Heart left ventricle (tissue), 13 donors: ENCODE measurements around the gene OXNAD1.

Source experiments
- POLR2A ChIP-seq, 2 donors: fragments of 450-650 bp; IDR thresholded peaks; one replicate each; pipeline ENCODE4 v1.6.1; 2017; ENCODE audit warnings: antibody characterized with exemption in 2 of 2, mild to moderate bottlenecking in 2 of 2, moderate library complexity in 2 of 2
- TF ChIP-seq, protein P1 (sequence below), 12 donors: fragments of 200-600 bp; sonication (generic) in 4 of 12; IDR thresholded peaks; one replicate each; pipeline versions ENCODE4 v1.5.0 to v1.8.0; 2018 to 2022; ENCODE audit warnings: antibody characterized with exemption in 12 of 12, mild to moderate bottlenecking in 5 of 12
- donor health status: ischemic (EF 13 %, LVEDD 7.1; RV severe dilation, severe dysfunction).
- donor health status: DM: no; HTN: yes; CAD: no.
- donor health status: DM: no; HTN: no; CAD: no.
- donor health status: ischemic (EF 25% LVEDD 6.9; RV normal size, moderate dysfunction).
- donor health status: ischemic (EF 25% LVEDD 5.7; RV mildly dilated, moderate dysfunction).
- donor health status: ischemic (EF 35%, LVEDD 5.7; RV mildly dilated, moderate dysfunction).
- donor health status: nonischemic (EF 11% LVEDD 7.7; RV severe dilation, severe dysfunction).
- donor health status: DM: yes; HTN: yes; CAD: no.
- donor health status: PGD.
- donor health status: ischemic (EF 29% LVEDD 5.4; RV normal size, mild dysfunction).
- donor health status: nonischemic (EF 23%, LVEDD 6.1; RV moderate dilation, normal function).

GRCh38 chr3:16277471-16277870 is 12.5 kb downstream of the OXNAD1 start:
- no peak for TF ChIP-seq POLR2A (IDR thresholded peaks at IDR 0.05)
- TF ChIP-seq, protein P1, sequence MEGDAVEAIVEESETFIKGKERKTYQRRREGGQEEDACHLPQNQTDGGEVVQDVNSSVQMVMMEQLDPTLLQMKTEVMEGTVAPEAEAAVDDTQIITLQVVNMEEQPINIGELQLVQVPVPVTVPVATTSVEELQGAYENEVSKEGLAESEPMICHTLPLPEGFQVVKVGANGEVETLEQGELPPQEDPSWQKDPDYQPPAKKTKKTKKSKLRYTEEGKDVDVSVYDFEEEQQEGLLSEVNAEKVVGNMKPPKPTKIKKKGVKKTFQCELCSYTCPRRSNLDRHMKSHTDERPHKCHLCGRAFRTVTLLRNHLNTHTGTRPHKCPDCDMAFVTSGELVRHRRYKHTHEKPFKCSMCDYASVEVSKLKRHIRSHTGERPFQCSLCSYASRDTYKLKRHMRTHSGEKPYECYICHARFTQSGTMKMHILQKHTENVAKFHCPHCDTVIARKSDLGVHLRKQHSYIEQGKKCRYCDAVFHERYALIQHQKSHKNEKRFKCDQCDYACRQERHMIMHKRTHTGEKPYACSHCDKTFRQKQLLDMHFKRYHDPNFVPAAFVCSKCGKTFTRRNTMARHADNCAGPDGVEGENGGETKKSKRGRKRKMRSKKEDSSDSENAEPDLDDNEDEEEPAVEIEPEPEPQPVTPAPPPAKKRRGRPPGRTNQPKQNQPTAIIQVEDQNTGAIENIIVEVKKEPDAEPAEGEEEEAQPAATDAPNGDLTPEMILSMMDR (IDR thresholded peaks at IDR 0.05), result no peak
